B cell (primary cell): ENCODE results near the gene VEGFA.

ENCODE experiments used
- CTCF ChIP-seq: fragments of 200-600 bp; IDR thresholded peaks from one replicate; pipeline ENCODE4 v1.8.0; 2022; ENCODE audit warnings: antibody characterized with exemption, mild to moderate bottlenecking
- EZH2 ChIP-seq: IDR thresholded peaks from 2 replicates; pipeline ENCODE4 v1.6.1; 2012; ENCODE audit warnings: borderline replicate concordance, low read depth, mild to moderate bottlenecking, moderate library complexity, low read length; ENCODE audit not compliant: insufficient read depth, poor library complexity, severe bottlenecking

DNA sequence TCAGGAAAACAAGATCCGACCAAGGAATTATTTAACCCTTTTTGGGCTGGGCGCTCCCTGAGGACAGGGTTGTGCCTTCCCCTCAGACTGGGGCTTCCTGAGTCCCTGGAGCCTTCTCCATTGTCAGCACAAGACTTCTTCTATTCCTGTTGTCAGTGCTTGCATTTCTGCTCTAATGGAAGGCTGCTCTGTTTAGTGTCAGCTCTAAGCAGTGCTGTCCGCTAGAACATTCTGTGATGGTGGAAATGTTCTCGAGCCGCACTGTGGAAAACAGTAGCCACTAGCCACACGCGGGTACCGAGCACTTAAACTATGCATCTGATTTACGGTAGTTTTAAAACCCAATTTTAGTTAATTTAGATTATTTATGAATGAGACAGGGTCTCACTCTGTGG lies 64.0 kb downstream of the VEGFA start:
- TF ChIP-seq CTCF = no peak
- TF ChIP-seq EZH2 = no peak
